CD4-positive, alpha-beta T cell treated with Interleukin-2 at 100 ng/mL for 4 hours (primary cell): Measurements from ENCODE around the gene DEK.
"Not testable (repeated sequence)": the region's sequence is repeated elsewhere in the genome, so short reads cannot be mapped to it uniquely, and the experiment has no call there.

Experiments
- DNase-seq: peaks from one replicate; pipeline ENCODE4 v3.0.0-alpha.2; 2020; ENCODE audit warnings: low spot score

Gene DEK

GRCh38 chr6:18264219-18264922 lies at the start of gene DEK:
TSS of gene DEK (minus strand) at chr6:18264530. CDS start at chr6:18263987, 543 bp downstream.
- peak; percentile 89 for DNase-seq

GRCh38 chr6:18312368-18312767 lies 48.0 kb upstream of the DEK start:
- DNase-seq, result no peak

GRCh38 chr6:18310010-18310409 lies 45.7 kb upstream of the DEK start:
- not testable (repeated sequence) for DNase-seq

- DNase-seq, result no peak
Measured at GRCh38 chr6:18309046-18309445, 44.7 kb upstream of the DEK start.

- DNase-seq, result no peak
Measured at GRCh38 chr6:18308070-18308735, 43.9 kb upstream of the DEK start.

GRCh38 chr6:18306977-18307376 lies 42.6 kb upstream of the DEK start:
- no peak for DNase-seq

- DNase-seq, result peak; percentile 6
Measured at GRCh38 chr6:18302561-18303439, 38.5 kb upstream of the DEK start.

- no peak for DNase-seq
Measured at GRCh38 chr6:18293076-18293904, 29.0 kb upstream of the DEK start.

- DNase-seq, result no peak
Measured at GRCh38 chr6:18289283-18289682, 25.0 kb upstream of the DEK start.

GRCh38 chr6:18284261-18284660 lies 19.9 kb upstream of the DEK start:
- DNase-seq, result no peak

- DNase-seq, result no peak
Measured at GRCh38 chr6:18281564-18281963, 17.2 kb upstream of the DEK start.

- DNase-seq, result no peak
Measured at GRCh38 chr6:18280084-18280483, 15.8 kb upstream of the DEK start.

- DNase-seq, result no peak
Measured at GRCh38 chr6:18279422-18279821, 15.1 kb upstream of the DEK start.

GRCh38 chr6:18277237-18278006 lies 13.1 kb upstream of the DEK start:
- DNase-seq, result no peak

GRCh38 chr6:18276610-18277236 lies 12.4 kb upstream of the DEK start:
- DNase-seq, result no peak

- DNase-seq, result no peak
Measured at GRCh38 chr6:18270216-18270615, 5.9 kb upstream of the DEK start.

GRCh38 chr6:18269717-18270116 lies 5.4 kb upstream of the DEK start:
- no peak for DNase-seq

- peak; percentile 16 for DNase-seq
Measured at GRCh38 chr6:18269253-18269652, 4.9 kb upstream of the DEK start.

- DNase-seq, result no peak
Measured at GRCh38 chr6:18268066-18268465, 3.7 kb upstream of the DEK start.

- no peak for DNase-seq
Measured at GRCh38 chr6:18266523-18266912, 2.2 kb upstream of the DEK start.
